ENCODE results near the gene ATP1A3. TPM values are rescaled to one million over a fixed set of nuclear protein-coding genes. Genes with fewer than 3 reads are reported as not detected.

ATP1A3 gene
- total RNA-seq, 2 donors from 2014 or later, result 0.69 to 1.0 TPM

GRCh38 chr19:41932720-41933332, 61.2 kb downstream of the ATP1A3 start:
- H3K9me3 ChIP-seq (ENCODE audit: control insufficient read depth, low read length), result peaks cover 5% of the 10 kb centered on the region
- H3K9me3 Mint-ChIP-seq, result peaks cover 8% of the 10 kb centered on the region
- no peak overlapping the region for H3K27ac Mint-ChIP-seq
- H3K27me3 Mint-ChIP-seq (ENCODE audit: insufficient read depth), result peaks cover 94% of the 10 kb centered on the region
- DNase-seq, result peak; percentile 47
- H3K27ac ChIP-seq (ENCODE audit: low read depth, low read length), result no peak overlapping the region
- H3K27me3 ChIP-seq (ENCODE audit: control insufficient read depth, insufficient read depth, low read length, poor library complexity, severe bottlenecking), result peaks cover 97% of the 10 kb centered on the region
- no peak overlapping the region for H3K9ac ChIP-seq (ENCODE audit: extremely low read depth, low read length, poor library complexity, severe bottlenecking)
- no peaks in the 10 kb centered on the region for H3K36me3 Mint-ChIP-seq (ENCODE audit: low read depth)
- TF ChIP-seq, protein P1, sequence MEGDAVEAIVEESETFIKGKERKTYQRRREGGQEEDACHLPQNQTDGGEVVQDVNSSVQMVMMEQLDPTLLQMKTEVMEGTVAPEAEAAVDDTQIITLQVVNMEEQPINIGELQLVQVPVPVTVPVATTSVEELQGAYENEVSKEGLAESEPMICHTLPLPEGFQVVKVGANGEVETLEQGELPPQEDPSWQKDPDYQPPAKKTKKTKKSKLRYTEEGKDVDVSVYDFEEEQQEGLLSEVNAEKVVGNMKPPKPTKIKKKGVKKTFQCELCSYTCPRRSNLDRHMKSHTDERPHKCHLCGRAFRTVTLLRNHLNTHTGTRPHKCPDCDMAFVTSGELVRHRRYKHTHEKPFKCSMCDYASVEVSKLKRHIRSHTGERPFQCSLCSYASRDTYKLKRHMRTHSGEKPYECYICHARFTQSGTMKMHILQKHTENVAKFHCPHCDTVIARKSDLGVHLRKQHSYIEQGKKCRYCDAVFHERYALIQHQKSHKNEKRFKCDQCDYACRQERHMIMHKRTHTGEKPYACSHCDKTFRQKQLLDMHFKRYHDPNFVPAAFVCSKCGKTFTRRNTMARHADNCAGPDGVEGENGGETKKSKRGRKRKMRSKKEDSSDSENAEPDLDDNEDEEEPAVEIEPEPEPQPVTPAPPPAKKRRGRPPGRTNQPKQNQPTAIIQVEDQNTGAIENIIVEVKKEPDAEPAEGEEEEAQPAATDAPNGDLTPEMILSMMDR (conservative IDR thresholded peaks at IDR 0.05), result no peak
- no peaks in the 10 kb centered on the region for H3K36me3 ChIP-seq (ENCODE audit: control insufficient read depth, insufficient read depth, low read length)
- peaks cover 18% of the 10 kb centered on the region for H3K4me1 Mint-ChIP-seq
- no peaks in the 10 kb centered on the region for H3K4me1 ChIP-seq (ENCODE audit: control insufficient read depth, insufficient read depth, low read length)
- 50 to 53% methylated on average over 25 to 29 of the region's 29 CpGs for WGBS, 2 experiments (ENCODE audit: insufficient coverage in 1 of 2, insufficient read length in 1 of 2)
- H3K4me3 Mint-ChIP-seq, result no peak overlapping the region
- no peak overlapping the region for H3K4me3 ChIP-seq (ENCODE audit: low read length)

- Histone ChIP-seq H3K27ac (ENCODE audit: low read depth, low read length) (no peak overlapping the region), H3K9me3 (ENCODE audit: control insufficient read depth, low read length) (peaks cover 5% of the 10 kb centered on the region), H3K4me3 (ENCODE audit: low read length) (no peak overlapping the region), H3K4me1 (ENCODE audit: control insufficient read depth, insufficient read depth, low read length) (no peaks in the 10 kb centered on the region), H3K27me3 (ENCODE audit: control insufficient read depth, insufficient read depth, low read length, poor library complexity, severe bottlenecking) (peaks cover 97% of the 10 kb centered on the region), H3K9ac (ENCODE audit: extremely low read depth, low read length, poor library complexity, severe bottlenecking) (no peak overlapping the region), H3K36me3 (ENCODE audit: control insufficient read depth, insufficient read depth, low read length) (no peaks in the 10 kb centered on the region)
- H3K36me3 Mint-ChIP-seq (ENCODE audit: low read depth), result no peaks in the 10 kb centered on the region
- 37 to 49% methylated on average over 5 to 11 of the region's 11 CpGs for WGBS, 2 experiments (ENCODE audit: insufficient coverage in 1 of 2, insufficient read length in 1 of 2)
- peaks cover 18% of the 10 kb centered on the region for H3K4me1 Mint-ChIP-seq
- H3K9me3 Mint-ChIP-seq, result peaks cover 8% of the 10 kb centered on the region
- TF ChIP-seq, protein P1 (conservative IDR thresholded peaks at IDR 0.05), result no peak
- DNase-seq, result peak; percentile 63
- H3K27me3 Mint-ChIP-seq (ENCODE audit: insufficient read depth), result peaks cover 88% of the 10 kb centered on the region
- H3K27ac Mint-ChIP-seq, result no peak overlapping the region
- H3K4me3 Mint-ChIP-seq, result no peak overlapping the region
These were observed 61.7 kb downstream of the ATP1A3 start for GRCh38 chr19:41932259-41932719.

GRCh38 chr19:41930926-41931592, 63.0 kb downstream of the ATP1A3 start:
- TF ChIP-seq, protein P1 (conservative IDR thresholded peaks at IDR 0.05), result peak; percentile 79
- Histone ChIP-seq H3K9ac (ENCODE audit: extremely low read depth, low read length, poor library complexity, severe bottlenecking) (no peak overlapping the region), H3K27ac (ENCODE audit: low read depth, low read length) (no peak overlapping the region), H3K4me1 (ENCODE audit: control insufficient read depth, insufficient read depth, low read length) (no peaks in the 10 kb centered on the region), H3K36me3 (ENCODE audit: control insufficient read depth, insufficient read depth, low read length) (no peaks in the 10 kb centered on the region), H3K27me3 (ENCODE audit: control insufficient read depth, insufficient read depth, low read length, poor library complexity, severe bottlenecking) (peaks cover 97% of the 10 kb centered on the region), H3K4me3 (ENCODE audit: low read length) (no peak overlapping the region), H3K9me3 (ENCODE audit: control insufficient read depth, low read length) (peaks cover 5% of the 10 kb centered on the region)
- Mint-ChIP-seq H3K9me3 (peaks cover 8% of the 10 kb centered on the region), H3K36me3 (ENCODE audit: low read depth) (no peaks in the 10 kb centered on the region), H3K4me3 (no peak overlapping the region), H3K4me1 (peaks cover 18% of the 10 kb centered on the region), H3K27me3 (ENCODE audit: insufficient read depth) (peaks cover 77% of the 10 kb centered on the region), H3K27ac (no peak overlapping the region)
- WGBS, 2 experiments (ENCODE audit: insufficient coverage in 1 of 2, insufficient read length in 1 of 2), result 6 to 7% methylated on average over 12 to 16 of the region's 17 CpGs
- DNase-seq, result peak; percentile 87
